A673 (cell line): Measurements from ENCODE around the gene ZNF786.

ENCODE experiments used
- CTCF ChIP-seq: fragments of 300-800, 200-600 bp; sonication (generic); conservative IDR thresholded peaks from 2 replicates; pipeline ENCODE4 v1.5.1; 2017; ENCODE audit warnings: low read depth, mild to moderate bottlenecking, antibody characterized with exemption, low read length, moderate library complexity, mixed read lengths
- EZH2 ChIP-seq: fragments of 200-600 bp; sonication (generic); IDR thresholded peaks from 2 replicates; pipeline ENCODE4 v1.6.1; 2017; ENCODE audit warnings: borderline replicate concordance, low read depth, mild to moderate bottlenecking, mixed read lengths, antibody characterized with exemption, low read length; ENCODE audit not compliant: poor library complexity, severe bottlenecking

- TF ChIP-seq CTCF, result no peak
- TF ChIP-seq EZH2, result no peak
Observed at GRCh38 chr7:149070372-149071125, 20.0 kb downstream of the ZNF786 start.
